Adrenal gland (tissue), 12 donors: ENCODE results near the gene IL1A. TPM values are rescaled to one million over a fixed set of nuclear protein-coding genes. Genes with fewer than 3 reads are reported as not detected.

Experiments used
- DNase-seq, 7 donors: peaks; one replicate each; pipeline ENCODE4 v3.0.0-alpha.2; 2019 to 2020
- H3K27ac ChIP-seq, 5 donors: fragments of 200-600 bp; sonication (generic) in 4 of 5; 1 replicate in 3 of 5; 2 replicates in 2 of 5; pipeline versions ENCODE4 v1.5.1 to v1.8.0; 2016 to 2020; ENCODE audit warnings: mild to moderate bottlenecking in 1 of 5
- H3K27me3 ChIP-seq: fragments of 200-600 bp; 2 replicates; pipeline ENCODE4 v1.8.0; 2021
- H3K36me3 ChIP-seq, 2 donors: fragments of 200-600 bp; replicated peaks in 1 of 2; 1 replicate in 1 of 2; 2 replicates in 1 of 2; pipeline versions ENCODE4 v1.5.1 to v1.8.0; 2018 to 2022
- H3K4me1 ChIP-seq, 2 donors: fragments of 200-600 bp; replicated peaks in 1 of 2; 1 replicate in 1 of 2; 2 replicates in 1 of 2; pipeline versions ENCODE4 v1.5.1 to v1.8.0; 2018 to 2021
- H3K4me3 ChIP-seq, 4 donors: fragments of 200-600 bp; sonication (generic) in 3 of 4; one replicate each; pipeline ENCODE4 v1.5.1; 2016 to 2018
- H3K9me3 ChIP-seq, 3 donors: fragments of 200-600 bp; sonication (generic) in 1 of 3; replicated peaks in 1 of 3; 1 replicate in 2 of 3; 2 replicates in 1 of 3; pipeline versions ENCODE4 v1.5.1 to v1.8.0; 2016 to 2021
- CTCF ChIP-seq, 6 experiments: fragments of 450-650 bp in 4 of 6; fragments of 200-600 bp in 2 of 6; sonication (generic) in 1 of 6; IDR thresholded peaks; 1 replicate in 5 of 6; 2 replicates in 1 of 6; pipeline versions ENCODE4 v1.5.1 to v1.8.0; 2016 to 2021; ENCODE audit warnings: antibody characterized with exemption in 6 of 6, mild to moderate bottlenecking in 2 of 6, moderate library complexity in 1 of 6
- POLR2A ChIP-seq, 2 donors: fragments of 450-650 bp; IDR thresholded peaks; one replicate each; pipeline ENCODE4 v1.6.1; 2017; ENCODE audit warnings: antibody characterized with exemption in 2 of 2, mild to moderate bottlenecking in 2 of 2, moderate library complexity in 1 of 2
- WGBS, 4 donors: extraction: QIAGEN DNeasy Blood & Tissue Kit in 2 of 4; methylation state at CpG; one replicate each; pipeline versions ENCODE4 v1.1.5 to v1.1.7; 2013 to 2017; 5-methylcytosine and 5-hydroxymethylcytosine counted together
- intact Hi-C, 2 donors: fragments of 100-400 bp; cut with DNase I; formaldehyde crosslinking; loops; one replicate each; pipeline versions ENCODE4 v1.14.1 to v1.15.0; 2022 to 2023
- polyA plus RNA-seq, 3 donors: library from polyadenylated mRNA; stranded (reverse); fragments of 200-250 nt in 2 of 3; fragments of 350-450 nt in 1 of 3; fragmentation: Illumina TruSeq in 1 of 3; extraction: RNeasy Lipid Tissue Mini Kit (QIAGEN cat#74804) in 1 of 3; gene quantifications; one replicate each; pipeline ENCODE4 v1.2.3, GENCODE V29; 2013 to 2014
- total RNA-seq, 9 donors: library from RNA; depleted of rRNA in 4 of 9; stranded (reverse); fragments of >200 nt in 4 of 9; fragments of 120-200 nt in 1 of 9; fragmentation: NEBNext Ultra II Directional in 1 of 9; extraction: Animal tissue kit (Norgen Biotek cat#: 25700) in 1 of 9; gene quantifications; one replicate each; pipeline versions ENCODE4 v1.1.0 to v1.2.4, GENCODE V29; 2013 to 2023
- donor health status: healthy with polysubstance abuse.
- donor health status: Bipolar disorder and iron deficiency.
- donor health status: DM: yes; HTN: yes; CAD: no.
- donor health status: DM: no; HTN: no; CAD: no.
- donor health status: DM: no; HTN: no; CAD: no.
- donor health status: DM: yes; HTN: yes; CAD: no.

The IL1A gene
- total and polyA plus RNA-seq, 12 donors = 0.07 to 0.67 (median 0.18) TPM; not detected in 9

- no peaks in the 10 kb centered on the region for H3K36me3 ChIP-seq
- DNase-seq = no peak
- no peaks in the 10 kb centered on the region for H3K9me3 ChIP-seq
- no peak overlapping the region for H3K27ac ChIP-seq
- intact Hi-C loops = no loop called here
- no peak overlapping the region for H3K4me3 ChIP-seq
- no peaks in the 10 kb centered on the region for H3K27me3 ChIP-seq
- TF ChIP-seq CTCF (IDR thresholded peaks at IDR 0.05) (no peak), POLR2A (IDR thresholded peaks at IDR 0.05) (no peak)
- peaks cover 0 to 15% of the 10 kb centered on the region in 2 donors for H3K4me1 ChIP-seq
- 91 to 100% (median 98%) methylated on average over 3 of the region's 3 CpGs for WGBS, 4 donors
Observed at GRCh38 chr2:112791693-112792230, 7.5 kb upstream of the IL1A start.

DNA sequence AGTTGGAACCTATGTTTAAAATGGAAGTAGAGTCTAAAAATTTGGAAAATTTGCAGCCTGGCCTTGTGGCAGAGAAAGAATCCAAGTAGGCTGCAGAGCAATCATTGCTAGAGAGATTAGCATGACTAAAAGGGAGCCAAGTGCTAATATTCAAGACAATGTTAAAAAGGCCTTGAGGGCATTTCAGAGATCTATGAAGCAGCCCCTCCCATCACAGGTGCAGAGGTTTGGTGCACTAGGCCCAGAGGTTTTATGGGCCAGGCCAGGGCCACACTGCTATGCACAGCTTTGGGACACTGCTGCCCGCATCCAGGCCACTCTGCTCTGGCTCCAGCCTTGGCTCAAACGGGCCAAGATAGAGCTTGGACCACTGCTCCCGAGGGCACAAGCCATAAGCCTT is 6.7 kb upstream of the IL1A start:
- intact Hi-C loops = no loop called here
- H3K4me1 ChIP-seq = peaks cover 0 to 15% of the 10 kb centered on the region in 2 donors
- TF ChIP-seq POLR2A (IDR thresholded peaks at IDR 0.05) (no peak), CTCF (IDR thresholded peaks at IDR 0.05) (no peak)
- no peaks in the 10 kb centered on the region for H3K36me3 ChIP-seq
- no peaks in the 10 kb centered on the region for H3K27me3 ChIP-seq
- 80 to 96% (median 94%) methylated on average over 1 to 3 of the region's 3 CpGs for WGBS, 4 donors
- H3K9me3 ChIP-seq = no peaks in the 10 kb centered on the region
- no peak overlapping the region for H3K27ac ChIP-seq
- no peak overlapping the region for H3K4me3 ChIP-seq
- DNase-seq = no peak

DNA sequence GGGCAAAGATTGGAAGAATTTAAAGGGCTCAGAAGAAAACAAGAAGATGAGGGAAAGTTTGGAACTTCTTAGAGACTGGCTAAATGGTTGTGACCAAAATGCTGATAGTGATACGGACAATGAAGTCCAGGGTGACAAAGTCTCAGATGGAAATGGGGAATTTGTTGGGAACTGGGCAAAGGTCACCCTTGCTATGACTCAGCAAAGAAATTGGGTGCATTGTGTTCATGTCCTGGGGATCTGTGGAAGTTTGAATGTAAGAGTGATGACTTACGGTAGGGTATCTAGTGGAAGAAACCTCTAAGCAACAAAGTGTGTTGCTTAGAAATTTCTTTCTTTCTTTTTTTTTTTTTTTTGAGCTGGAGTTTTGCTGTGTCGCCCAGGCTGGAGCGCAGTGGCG is 6.0 kb upstream of the IL1A start:
- Histone ChIP-seq H3K4me1 (peaks cover 0 to 15% of the 10 kb centered on the region in 2 donors), H3K36me3 (no peaks in the 10 kb centered on the region), H3K4me3 (no peak overlapping the region), H3K27me3 (no peaks in the 10 kb centered on the region), H3K27ac (no peak overlapping the region), H3K9me3 (no peaks in the 10 kb centered on the region)
- 89 to 95% (median 90%) methylated on average over 5 of the region's 5 CpGs for WGBS, 4 donors
- no peak for TF ChIP-seq POLR2A (IDR thresholded peaks at IDR 0.05)
- TF ChIP-seq CTCF (IDR thresholded peaks at IDR 0.05) = no peak
- DNase-seq = no peak
- intact Hi-C loops = no loop called here

DNA sequence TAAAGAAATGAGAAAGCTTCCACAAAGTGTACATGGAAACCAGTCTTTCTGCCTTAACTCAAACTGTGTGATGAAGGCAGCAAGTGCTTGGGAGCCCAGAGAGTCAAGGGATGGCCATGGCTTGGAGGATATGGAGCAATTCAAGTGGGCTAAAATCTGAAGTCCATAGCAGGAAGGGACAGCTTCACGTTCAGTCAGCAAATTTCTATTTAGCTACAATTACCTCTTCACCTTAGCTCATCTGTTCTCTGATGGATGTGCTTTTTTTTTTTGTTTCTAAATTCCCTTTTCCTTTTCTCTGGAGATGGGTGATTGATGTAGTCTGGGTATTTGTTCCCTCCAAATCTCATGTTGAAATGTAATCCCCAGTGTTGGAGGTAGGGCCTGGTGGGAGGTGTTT is 4.9 kb upstream of the IL1A start:
- Histone ChIP-seq H3K27ac (no peak overlapping the region), H3K27me3 (no peaks in the 10 kb centered on the region), H3K4me3 (no peak overlapping the region), H3K4me1 (peaks cover 0 to 10% of the 10 kb centered on the region in 2 donors), H3K9me3 (no peaks in the 10 kb centered on the region), H3K36me3 (no peaks in the 10 kb centered on the region)
- TF ChIP-seq POLR2A (IDR thresholded peaks at IDR 0.05) (no peak), CTCF (IDR thresholded peaks at IDR 0.05) (no peak)
- DNase-seq = no peak
- intact Hi-C loops = no loop called here
- 65 to 90% (median 79%) methylated on average over 1 of the region's 1 CpG for WGBS, 4 donors
